Ascending aorta (tissue), 2 donors: Measurements from ENCODE around the gene JAKMIP2. TPM values are rescaled to one million over a fixed set of nuclear protein-coding genes. Genes with fewer than 3 reads are reported as not detected.

Experiments used
- DNase-seq, 2 donors: peaks; one replicate each; pipeline ENCODE4 v3.0.0-alpha.2; 2019; ENCODE audit warnings: low spot score in 2 of 2
- H3K27ac ChIP-seq, 2 donors: fragments of 200-600 bp; sonication (generic); one replicate each; pipeline ENCODE4 v1.5.1; 2016 to 2017; ENCODE audit warnings: mild to moderate bottlenecking in 1 of 2
- H3K27me3 ChIP-seq: fragments of 200-600 bp; sonication (generic); one replicate; pipeline ENCODE4 v1.5.1; 2017
- H3K36me3 ChIP-seq, 2 donors: fragments of 200-600 bp; sonication (generic); one replicate each; pipeline ENCODE4 v1.5.1; 2016
- H3K4me1 ChIP-seq, 2 donors: fragments of 200-600 bp; sonication (generic); one replicate each; pipeline ENCODE4 v1.5.1; 2016 to 2017; ENCODE audit warnings: mild to moderate bottlenecking in 1 of 2
- H3K4me3 ChIP-seq, 2 donors: fragments of 200-600 bp; sonication (generic); one replicate each; pipeline ENCODE4 v1.5.1; 2016 to 2017; ENCODE audit warnings: mild to moderate bottlenecking in 1 of 2
- H3K9me3 ChIP-seq, 2 donors: fragments of 200-600 bp; sonication (generic); one replicate each; pipeline ENCODE4 v1.5.1; 2016
- CTCF ChIP-seq, 3 experiments: fragments of 200-600 bp in 2 of 3; fragments of 450-650 bp in 1 of 3; sonication (generic) in 2 of 3; IDR thresholded peaks; one replicate each; pipeline ENCODE4 v1.5.1; 2016 to 2019; ENCODE audit warnings: antibody characterized with exemption in 3 of 3, mild to moderate bottlenecking in 1 of 3, moderate library complexity in 1 of 3
- intact Hi-C: fragments of 100-400 bp; cut with DNase I; formaldehyde crosslinking; loops from one replicate; pipeline ENCODE4 v1.15.1; 2023
- total RNA-seq: library from RNA; depleted of rRNA; stranded (reverse); fragments of >200 nt; gene quantifications from one replicate; pipeline ENCODE4 v1.1.0, GENCODE V29; 2016

The JAKMIP2 gene
- total RNA-seq, 1 donor from 2014 or later = not detected

DNA sequence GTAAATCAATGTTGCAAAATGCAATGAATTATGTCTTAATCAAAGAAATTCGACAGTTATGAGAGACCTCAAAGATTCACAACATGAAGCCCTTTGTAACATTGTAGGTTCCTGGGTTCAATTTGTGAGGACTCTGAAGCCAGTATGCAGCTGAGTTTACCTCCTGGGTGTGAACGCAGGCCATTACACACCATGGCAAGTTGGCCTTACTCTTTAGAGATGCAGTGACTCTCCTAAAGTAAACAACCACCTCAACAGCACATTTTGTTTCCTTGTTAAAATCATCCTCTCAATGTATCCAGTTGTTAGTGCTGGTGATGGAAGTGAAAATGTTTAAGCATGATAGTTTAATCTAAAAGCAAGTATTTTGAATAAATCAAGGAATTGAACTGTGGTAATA, 73.8 kb downstream of the JAKMIP2 start:
- no peaks in the 10 kb centered on the region for H3K9me3 ChIP-seq
- H3K4me1 ChIP-seq = no peaks in the 10 kb centered on the region
- no peak overlapping the region for H3K27ac ChIP-seq
- no peak overlapping the region for H3K4me3 ChIP-seq
- no peaks in the 10 kb centered on the region for H3K36me3 ChIP-seq
- intact Hi-C loops = no loop called here
- H3K27me3 ChIP-seq = no peaks in the 10 kb centered on the region
- no peak for TF ChIP-seq CTCF (IDR thresholded peaks at IDR 0.05)
- no peak for DNase-seq

DNA sequence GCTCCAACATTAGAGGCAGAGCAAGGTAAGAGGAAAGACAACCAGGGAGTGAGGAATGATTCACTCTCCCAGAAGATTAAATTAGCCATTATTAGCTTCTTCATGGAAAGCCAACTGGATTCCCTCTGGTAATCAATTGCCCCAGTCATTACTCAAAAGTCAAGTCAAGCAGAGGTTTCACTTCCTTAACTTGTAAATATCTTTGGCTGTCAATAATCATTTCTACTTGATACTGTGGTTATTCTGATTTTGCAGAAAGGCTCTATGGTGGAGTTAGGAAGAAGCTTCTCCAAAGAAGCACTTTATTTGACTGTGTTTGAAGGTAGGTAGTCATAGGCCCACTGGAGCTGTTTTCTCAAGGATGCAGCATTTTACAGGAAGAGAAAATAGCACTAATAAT, 78.0 kb downstream of the JAKMIP2 start:
- no peaks in the 10 kb centered on the region for H3K27me3 ChIP-seq
- H3K9me3 ChIP-seq = no peaks in the 10 kb centered on the region
- no peak overlapping the region for H3K4me3 ChIP-seq
- DNase-seq = no peak
- H3K4me1 ChIP-seq = no peaks in the 10 kb centered on the region
- intact Hi-C loops = no loop called here
- H3K27ac ChIP-seq = no peak overlapping the region
- no peaks in the 10 kb centered on the region for H3K36me3 ChIP-seq
- TF ChIP-seq CTCF (IDR thresholded peaks at IDR 0.05) = no peak

- no peak for DNase-seq
- no peak overlapping the region for H3K4me3 ChIP-seq
- intact Hi-C loops = no loop called here
- TF ChIP-seq CTCF (IDR thresholded peaks at IDR 0.05) = no peak
- H3K27ac ChIP-seq = no peak overlapping the region
- H3K36me3 ChIP-seq = no peaks in the 10 kb centered on the region
- H3K9me3 ChIP-seq = no peaks in the 10 kb centered on the region
- H3K4me1 ChIP-seq = no peaks in the 10 kb centered on the region
- H3K27me3 ChIP-seq = no peaks in the 10 kb centered on the region
These were observed 81.1 kb downstream of the JAKMIP2 start for GRCh38 chr5:147701468-147701867.

GRCh38 chr5:147699496-147700088, 82.9 kb downstream of the JAKMIP2 start:
- intact Hi-C loops = no loop called here
- DNase-seq = no peak
- no peak overlapping the region for H3K4me3 ChIP-seq
- no peak for TF ChIP-seq CTCF (IDR thresholded peaks at IDR 0.05)
- no peaks in the 10 kb centered on the region for H3K4me1 ChIP-seq
- H3K27me3 ChIP-seq = no peaks in the 10 kb centered on the region
- H3K27ac ChIP-seq = no peak overlapping the region
- no peaks in the 10 kb centered on the region for H3K9me3 ChIP-seq
- H3K36me3 ChIP-seq = no peaks in the 10 kb centered on the region

DNA sequence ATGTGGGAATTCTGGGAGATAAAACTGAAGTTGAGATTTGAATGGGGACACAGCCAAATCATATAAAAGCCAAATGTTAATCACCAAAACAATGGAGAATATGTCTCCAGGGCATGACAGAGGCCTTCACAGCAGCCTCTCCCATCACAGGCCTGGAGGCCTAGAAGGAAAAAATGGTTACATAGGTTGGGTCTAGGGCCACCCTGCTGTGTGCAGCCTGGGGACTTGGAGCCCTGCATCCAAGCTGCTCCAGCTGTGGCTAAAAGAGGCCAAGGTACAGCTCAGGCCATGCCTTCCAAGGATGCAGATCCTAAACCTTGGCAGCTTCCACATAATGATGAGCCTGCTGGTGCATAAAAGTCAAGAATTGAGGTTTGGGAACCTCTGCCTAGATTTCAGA, 85.1 kb downstream of the JAKMIP2 start:
- no peak for DNase-seq
- Histone ChIP-seq H3K27me3 (no peaks in the 10 kb centered on the region), H3K4me3 (no peak overlapping the region), H3K9me3 (no peaks in the 10 kb centered on the region), H3K36me3 (no peaks in the 10 kb centered on the region), H3K27ac (no peak overlapping the region), H3K4me1 (no peaks in the 10 kb centered on the region)
- intact Hi-C loops = no loop called here
- TF ChIP-seq CTCF (IDR thresholded peaks at IDR 0.05) = no peak

DNA sequence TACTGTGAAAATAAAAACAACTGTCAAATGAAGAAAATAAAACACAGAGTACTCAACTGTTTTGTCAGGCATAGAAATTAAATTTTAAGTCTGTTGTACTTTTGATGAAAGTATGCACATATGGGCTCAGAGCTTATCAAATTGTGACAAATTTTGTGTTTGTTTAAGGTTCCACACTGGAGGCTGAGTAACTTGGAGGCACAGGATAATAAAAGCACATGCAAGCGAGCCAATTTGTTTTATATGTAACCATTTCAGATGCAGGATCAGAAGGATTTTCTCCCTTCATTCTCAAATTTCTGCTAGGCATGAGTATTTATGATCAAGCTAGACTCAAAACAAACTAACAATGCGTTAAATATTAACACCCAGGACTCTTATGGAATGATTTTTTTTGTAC, 87.8 kb downstream of the JAKMIP2 start:
- TF ChIP-seq CTCF (IDR thresholded peaks at IDR 0.05) = no peak
- H3K4me3 ChIP-seq = no peak overlapping the region
- no peaks in the 10 kb centered on the region for H3K36me3 ChIP-seq
- H3K4me1 ChIP-seq = no peaks in the 10 kb centered on the region
- DNase-seq = no peak
- intact Hi-C loops = no loop called here
- no peaks in the 10 kb centered on the region for H3K27me3 ChIP-seq
- H3K9me3 ChIP-seq = no peaks in the 10 kb centered on the region
- H3K27ac ChIP-seq = no peak overlapping the region
